B cell (primary cell): ENCODE results near the gene IKBKG. TPM values are rescaled to one million over a fixed set of nuclear protein-coding genes. Genes with fewer than 3 reads are reported as not detected.

Experiments
- ATAC-seq: fragments of 200-7000 bp; cut with Tn5 transposase; one replicate; pipeline ENCODE4 v1.10.0; 2021; ENCODE audit warnings: low read depth, mild to moderate bottlenecking, moderate number of reproducible peaks, moderate library complexity
- CTCF ChIA-PET: fragments of 350-600 bp; sonication (Branson Sonifier 250); formaldehyde crosslinking; loops from one replicate; lab custom pipeline; 2021; ENCODE audit warnings: antibody characterized with exemption, inconsistent platforms; lab: Charles Lee
- POLR2A ChIA-PET: fragments of 350-600 bp; sonication (Branson Sonifier 250); formaldehyde crosslinking; loops from one replicate; lab custom pipeline; 2021; ENCODE audit warnings: antibody characterized with exemption; lab: Charles Lee
- DNase-seq: peaks from one replicate; pipeline ENCODE4 v3.0.0; 2013
- H2AFZ ChIP-seq: 2 replicates; pipeline ENCODE4 v1.6.1; 2012; ENCODE audit warnings: mild to moderate bottlenecking, low read depth, low read length; ENCODE audit not compliant: insufficient read depth, poor library complexity, severe bottlenecking
- H3K27ac ChIP-seq, 2 donors: 1 replicate in 1 of 2; 2 replicates in 1 of 2; pipeline ENCODE4 v1.5.1; 2012 to 2013; ENCODE audit warnings: low read length in 2 of 2, mild to moderate bottlenecking in 2 of 2, moderate library complexity in 1 of 2
- H3K27me3 ChIP-seq, 4 experiments: fragments of 200-600 bp in 1 of 4; sonication (generic) in 1 of 4; replicated peaks in 1 of 4; 1 replicate in 2 of 4; 2 replicates in 2 of 4; pipeline versions ENCODE4 v1.6.1 to v1.7.0; 2013 to 2016; ENCODE audit warnings: low read length in 3 of 4, mild to moderate bottlenecking in 2 of 4, mixed read lengths in 1 of 4, moderate library complexity in 1 of 4; ENCODE audit not compliant: insufficient read depth in 4 of 4, control insufficient read depth in 3 of 4; ENCODE audit errors: control extremely low read depth in 1 of 4
- H3K36me3 ChIP-seq, 2 experiments: replicated peaks in 1 of 2; 1 replicate in 1 of 2; 2 replicates in 1 of 2; pipeline versions ENCODE4 v1.6.1 to v1.7.1; 2013; ENCODE audit warnings: low read length in 1 of 2; ENCODE audit not compliant: insufficient read depth in 2 of 2, control insufficient read depth in 1 of 2; ENCODE audit errors: control extremely low read depth in 1 of 2, extremely low read depth in 1 of 2
- H3K4me1 ChIP-seq, 2 donors: fragments of 200-600 bp in 1 of 2; sonication (generic) in 1 of 2; 1 replicate in 1 of 2; 2 replicates in 1 of 2; pipeline versions ENCODE4 v1.5.1 to v1.6.1; 2013 to 2017; ENCODE audit warnings: low read length in 2 of 2; ENCODE audit not compliant: control insufficient read depth in 2 of 2, insufficient read depth in 2 of 2
- H3K4me2 ChIP-seq: replicated peaks from 2 replicates; pipeline ENCODE3; 2012; ENCODE audit warnings: mild to moderate bottlenecking, low read depth, low read length; ENCODE audit not compliant: poor library complexity, severe bottlenecking
- H3K4me3 ChIP-seq, 5 experiments: fragments of 200-600 bp in 1 of 5; sonication (generic) in 1 of 5; 1 replicate in 3 of 5; 2 replicates in 2 of 5; pipeline versions ENCODE4 v1.5.1 to v1.7.0; 2011 to 2016; ENCODE audit warnings: low read length in 4 of 5, mild to moderate bottlenecking in 4 of 5, low read depth in 2 of 5, control low read depth in 1 of 5, moderate library complexity in 1 of 5; ENCODE audit not compliant: insufficient read depth in 1 of 5; ENCODE audit errors: control extremely low read depth in 1 of 5, extremely low read depth in 1 of 5
- H3K79me2 ChIP-seq: fragments of 200-600 bp; sonication (generic); one replicate; pipeline ENCODE4 v1.6.0; 2016; ENCODE audit warnings: low read length; ENCODE audit not compliant: control insufficient read depth, insufficient read depth
- H3K9ac ChIP-seq: fragments of 200-600 bp; sonication (generic); 2 replicates; pipeline ENCODE4 v1.6.1; 2017; ENCODE audit warnings: mild to moderate bottlenecking, low read length, moderate library complexity
- H3K9me3 ChIP-seq, 3 donors: one replicate each; pipeline versions ENCODE4 v1.6.1 to v1.7.1; 2013; ENCODE audit warnings: low read length in 2 of 3; ENCODE audit not compliant: control insufficient read depth in 2 of 3, insufficient read depth in 1 of 3; ENCODE audit errors: control extremely low read depth in 1 of 3
- H4K20me1 ChIP-seq: 2 replicates; pipeline ENCODE4 v1.6.0; 2012; ENCODE audit warnings: mild to moderate bottlenecking, low read length; ENCODE audit not compliant: insufficient read depth, control insufficient read depth, poor library complexity, severe bottlenecking
- H3K27ac Mint-ChIP-seq: one replicate; pipeline ENCODE4 v1.8.0; 2021; ENCODE audit warnings: mixed read lengths
- H3K27me3 Mint-ChIP-seq: one replicate; pipeline ENCODE4 v1.8.0; 2021; ENCODE audit warnings: mixed read lengths
- H3K4me1 Mint-ChIP-seq: one replicate; pipeline ENCODE4 v1.8.0; 2021; ENCODE audit warnings: mixed read lengths
- H3K4me3 Mint-ChIP-seq: one replicate; pipeline ENCODE4 v1.8.0; 2021; ENCODE audit warnings: mixed read lengths
- H3K9me3 Mint-ChIP-seq: one replicate; pipeline ENCODE4 v1.8.0; 2022; ENCODE audit warnings: mixed read lengths; ENCODE audit not compliant: insufficient read depth
- EZH2 ChIP-seq: IDR thresholded peaks from 2 replicates; pipeline ENCODE4 v1.6.1; 2012; ENCODE audit warnings: borderline replicate concordance, low read depth, mild to moderate bottlenecking, moderate library complexity, low read length; ENCODE audit not compliant: insufficient read depth, poor library complexity, severe bottlenecking
- WGBS: methylation state at CpG from one replicate; pipeline ENCODE4 v1.1.5; 2013; ENCODE audit warnings: missing lambda C conversion rate; ENCODE audit not compliant: insufficient coverage; 5-methylcytosine and 5-hydroxymethylcytosine counted together
- intact Hi-C: fragments of 100-400 bp; cut with micrococcal nuclease; formaldehyde crosslinking; loops from one replicate; pipeline ENCODE4 v1.10.0; 2022
- polyA plus RNA-seq: library from polyadenylated mRNA; depleted of rRNA; stranded (reverse); fragments of >200 nt; gene quantifications from 2 replicates; pipeline ENCODE4 v1.2.3, GENCODE V29; 2012
- total RNA-seq, 2 donors: library from RNA; stranded (reverse); fragments of 120-200 nt in 1 of 2; gene quantifications; 1 replicate in 1 of 2; 2 replicates in 1 of 2; pipeline versions ENCODE4 v1.2.3 to v1.2.4, GENCODE V29; 2013 to 2022
- TF ChIP-seq, protein P1 (sequence below): fragments of 200-600 bp; IDR thresholded peaks from one replicate; pipeline ENCODE4 v1.8.0; 2022; ENCODE audit warnings: antibody characterized with exemption, mild to moderate bottlenecking

Gene IKBKG
- total and polyA plus RNA-seq, 2 donors (not counting 1 experiment from before 2014, with no cell fraction given) = 46.7 to 65.1 TPM

DNA sequence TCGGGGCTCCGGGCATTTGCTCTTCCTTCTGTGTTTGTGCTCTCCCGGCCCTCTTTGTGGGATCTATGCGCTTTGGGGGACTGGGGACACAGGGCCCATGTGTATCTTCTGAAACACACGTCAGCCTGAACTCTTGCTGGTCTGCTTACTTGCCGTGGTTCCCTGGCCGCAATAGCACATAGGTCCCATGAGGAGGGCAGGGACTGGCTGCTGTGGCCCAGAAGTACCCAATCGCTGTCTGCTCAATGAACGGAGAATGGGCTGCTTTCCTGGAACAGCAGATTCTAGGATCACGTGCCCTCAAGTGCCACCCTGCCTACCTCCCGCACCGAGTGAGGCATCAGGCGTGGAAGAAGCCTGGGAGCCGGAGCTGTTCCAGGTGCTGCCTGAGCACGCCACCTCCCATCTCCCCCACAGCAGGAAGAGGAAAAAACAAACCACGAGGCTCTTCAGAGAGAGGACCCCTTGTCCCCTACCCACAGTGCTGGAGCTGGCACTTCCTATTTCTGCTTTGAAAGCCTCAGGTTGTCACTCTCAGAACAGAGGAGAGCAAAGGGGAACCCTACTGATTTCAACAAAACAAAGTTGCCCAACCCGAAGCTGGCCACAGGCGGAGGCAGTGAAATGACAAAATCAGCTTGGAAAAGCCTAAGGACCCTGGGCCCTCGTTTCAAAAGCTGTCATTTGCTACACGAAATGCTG is 4.5 kb upstream of the IKBKG start:
- Mint-ChIP-seq H3K4me1 (peaks cover 26% of the 10 kb centered on the region), H3K27ac (peak overlapping the region; percentile 84), H3K27me3 (no peaks in the 10 kb centered on the region), H3K9me3 (no peaks in the 10 kb centered on the region), H3K4me3 (peak overlapping the region; percentile 75)
- H3K9me3 ChIP-seq = no peaks in the 10 kb centered on the region
- intact Hi-C loops = no loop called here
- ChIA-PET POLR2A (interaction anchor here (0.6 to 1.2 kb wide), 4 partner anchors 84 to 240 kb away, joined by 4 to 7 read pairs (median 6); partner anchors contain the start of gene RPL10), CTCF (interaction anchor here (1.0 to 1.2 kb wide), 3 partner anchors 8 to 170 kb away, joined by 3 to 5 read pairs (median 4); no protein-coding TSS in a partner anchor)
- H3K9ac ChIP-seq = no peak overlapping the region
- no peaks in the 10 kb centered on the region for H3K36me3 ChIP-seq
- peaks cover 1% of the 10 kb centered on the region for H4K20me1 ChIP-seq
- peak; percentile 58 for DNase-seq
- peak overlapping the region in 3 of 5 experiments; percentile 8 to 22 (median 17) for H3K4me3 ChIP-seq
- H3K27ac ChIP-seq = peak overlapping the region; percentile 62 to 67
- peaks cover 4% of the 10 kb centered on the region for H3K79me2 ChIP-seq
- WGBS = 14% methylated on average over 15 of the region's 20 CpGs
- H3K4me1 ChIP-seq = peaks cover 20 to 41% of the 10 kb centered on the region in 2 donors
- TF ChIP-seq EZH2 = no peak
- TF ChIP-seq, protein P1, sequence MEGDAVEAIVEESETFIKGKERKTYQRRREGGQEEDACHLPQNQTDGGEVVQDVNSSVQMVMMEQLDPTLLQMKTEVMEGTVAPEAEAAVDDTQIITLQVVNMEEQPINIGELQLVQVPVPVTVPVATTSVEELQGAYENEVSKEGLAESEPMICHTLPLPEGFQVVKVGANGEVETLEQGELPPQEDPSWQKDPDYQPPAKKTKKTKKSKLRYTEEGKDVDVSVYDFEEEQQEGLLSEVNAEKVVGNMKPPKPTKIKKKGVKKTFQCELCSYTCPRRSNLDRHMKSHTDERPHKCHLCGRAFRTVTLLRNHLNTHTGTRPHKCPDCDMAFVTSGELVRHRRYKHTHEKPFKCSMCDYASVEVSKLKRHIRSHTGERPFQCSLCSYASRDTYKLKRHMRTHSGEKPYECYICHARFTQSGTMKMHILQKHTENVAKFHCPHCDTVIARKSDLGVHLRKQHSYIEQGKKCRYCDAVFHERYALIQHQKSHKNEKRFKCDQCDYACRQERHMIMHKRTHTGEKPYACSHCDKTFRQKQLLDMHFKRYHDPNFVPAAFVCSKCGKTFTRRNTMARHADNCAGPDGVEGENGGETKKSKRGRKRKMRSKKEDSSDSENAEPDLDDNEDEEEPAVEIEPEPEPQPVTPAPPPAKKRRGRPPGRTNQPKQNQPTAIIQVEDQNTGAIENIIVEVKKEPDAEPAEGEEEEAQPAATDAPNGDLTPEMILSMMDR = no peak
- H2AFZ ChIP-seq = peak overlapping the region; percentile 56
- no peak for ATAC-seq
- no peaks in the 10 kb centered on the region for H3K27me3 ChIP-seq
- H3K4me2 ChIP-seq = peak overlapping the region; percentile 67
